ENCODE data around the gene MYO10. TPM values are rescaled to one million over a fixed set of nuclear protein-coding genes. Genes with fewer than 3 reads are reported as not detected.

Gene MYO10
- total and polyA plus RNA-seq, 2 experiments from 2014 or later: 119 to 276 TPM

DNA sequence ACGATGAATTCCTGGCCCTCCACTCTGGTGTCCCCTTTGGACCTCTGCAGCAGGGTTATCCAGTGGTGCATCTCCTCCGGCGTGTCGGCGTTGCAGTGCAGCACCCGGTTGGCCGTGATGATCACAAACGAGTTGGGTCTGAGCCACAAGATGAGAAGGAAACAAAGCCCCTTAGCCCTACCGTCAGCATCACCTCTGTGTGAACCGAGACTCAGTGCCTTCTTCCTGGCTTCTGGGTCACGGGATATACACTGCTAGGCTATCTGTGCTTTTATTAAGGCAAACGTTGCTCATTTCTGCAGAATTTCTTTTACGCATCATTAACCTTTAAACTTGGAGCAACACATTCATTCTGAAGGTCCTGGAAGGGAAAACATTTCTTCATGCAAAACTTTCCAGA lies 254.2 kb downstream of the MYO10 start:
- no peak for ATAC-seq
- Mint-ChIP-seq H3K4me1 (no peaks in the 10 kb centered on the region), H3K4me3 (no peak overlapping the region), H3K36me3 (ENCODE audit: low read depth) (peaks cover 96% of the 10 kb centered on the region), H3K27me3 (ENCODE audit: insufficient read depth, low read depth, poor library complexity) (peaks cover 10% of the 10 kb centered on the region), H3K27ac (no peak overlapping the region), H3K9me3 (no peaks in the 10 kb centered on the region)
- TF ChIP-seq CREB1 (CRISPR knock-in tag; IDR thresholded peaks at IDR 0.05; ENCODE audit: low read depth) (no peak), EZH2 (IDR thresholded peaks at IDR 0.05; ENCODE audit: low read depth, unreplicated experiment) (no peak), ZNF114 (CRISPR knock-in tag; IDR thresholded peaks at IDR 0.05) (no peak), JUNB (IDR thresholded peaks at IDR 0.05; ENCODE audit: unreplicated experiment) (no peak), STAT1 (IDR thresholded peaks at IDR 0.05; ENCODE audit: unreplicated experiment) (no peak)
- TF ChIP-seq, protein P1, sequence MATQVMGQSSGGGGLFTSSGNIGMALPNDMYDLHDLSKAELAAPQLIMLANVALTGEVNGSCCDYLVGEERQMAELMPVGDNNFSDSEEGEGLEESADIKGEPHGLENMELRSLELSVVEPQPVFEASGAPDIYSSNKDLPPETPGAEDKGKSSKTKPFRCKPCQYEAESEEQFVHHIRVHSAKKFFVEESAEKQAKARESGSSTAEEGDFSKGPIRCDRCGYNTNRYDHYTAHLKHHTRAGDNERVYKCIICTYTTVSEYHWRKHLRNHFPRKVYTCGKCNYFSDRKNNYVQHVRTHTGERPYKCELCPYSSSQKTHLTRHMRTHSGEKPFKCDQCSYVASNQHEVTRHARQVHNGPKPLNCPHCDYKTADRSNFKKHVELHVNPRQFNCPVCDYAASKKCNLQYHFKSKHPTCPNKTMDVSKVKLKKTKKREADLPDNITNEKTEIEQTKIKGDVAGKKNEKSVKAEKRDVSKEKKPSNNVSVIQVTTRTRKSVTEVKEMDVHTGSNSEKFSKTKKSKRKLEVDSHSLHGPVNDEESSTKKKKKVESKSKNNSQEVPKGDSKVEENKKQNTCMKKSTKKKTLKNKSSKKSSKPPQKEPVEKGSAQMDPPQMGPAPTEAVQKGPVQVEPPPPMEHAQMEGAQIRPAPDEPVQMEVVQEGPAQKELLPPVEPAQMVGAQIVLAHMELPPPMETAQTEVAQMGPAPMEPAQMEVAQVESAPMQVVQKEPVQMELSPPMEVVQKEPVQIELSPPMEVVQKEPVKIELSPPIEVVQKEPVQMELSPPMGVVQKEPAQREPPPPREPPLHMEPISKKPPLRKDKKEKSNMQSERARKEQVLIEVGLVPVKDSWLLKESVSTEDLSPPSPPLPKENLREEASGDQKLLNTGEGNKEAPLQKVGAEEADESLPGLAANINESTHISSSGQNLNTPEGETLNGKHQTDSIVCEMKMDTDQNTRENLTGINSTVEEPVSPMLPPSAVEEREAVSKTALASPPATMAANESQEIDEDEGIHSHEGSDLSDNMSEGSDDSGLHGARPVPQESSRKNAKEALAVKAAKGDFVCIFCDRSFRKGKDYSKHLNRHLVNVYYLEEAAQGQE (IDR thresholded peaks at IDR 0.05; ENCODE audit: unreplicated experiment): no peak
- TF ChIP-seq, protein P2, sequence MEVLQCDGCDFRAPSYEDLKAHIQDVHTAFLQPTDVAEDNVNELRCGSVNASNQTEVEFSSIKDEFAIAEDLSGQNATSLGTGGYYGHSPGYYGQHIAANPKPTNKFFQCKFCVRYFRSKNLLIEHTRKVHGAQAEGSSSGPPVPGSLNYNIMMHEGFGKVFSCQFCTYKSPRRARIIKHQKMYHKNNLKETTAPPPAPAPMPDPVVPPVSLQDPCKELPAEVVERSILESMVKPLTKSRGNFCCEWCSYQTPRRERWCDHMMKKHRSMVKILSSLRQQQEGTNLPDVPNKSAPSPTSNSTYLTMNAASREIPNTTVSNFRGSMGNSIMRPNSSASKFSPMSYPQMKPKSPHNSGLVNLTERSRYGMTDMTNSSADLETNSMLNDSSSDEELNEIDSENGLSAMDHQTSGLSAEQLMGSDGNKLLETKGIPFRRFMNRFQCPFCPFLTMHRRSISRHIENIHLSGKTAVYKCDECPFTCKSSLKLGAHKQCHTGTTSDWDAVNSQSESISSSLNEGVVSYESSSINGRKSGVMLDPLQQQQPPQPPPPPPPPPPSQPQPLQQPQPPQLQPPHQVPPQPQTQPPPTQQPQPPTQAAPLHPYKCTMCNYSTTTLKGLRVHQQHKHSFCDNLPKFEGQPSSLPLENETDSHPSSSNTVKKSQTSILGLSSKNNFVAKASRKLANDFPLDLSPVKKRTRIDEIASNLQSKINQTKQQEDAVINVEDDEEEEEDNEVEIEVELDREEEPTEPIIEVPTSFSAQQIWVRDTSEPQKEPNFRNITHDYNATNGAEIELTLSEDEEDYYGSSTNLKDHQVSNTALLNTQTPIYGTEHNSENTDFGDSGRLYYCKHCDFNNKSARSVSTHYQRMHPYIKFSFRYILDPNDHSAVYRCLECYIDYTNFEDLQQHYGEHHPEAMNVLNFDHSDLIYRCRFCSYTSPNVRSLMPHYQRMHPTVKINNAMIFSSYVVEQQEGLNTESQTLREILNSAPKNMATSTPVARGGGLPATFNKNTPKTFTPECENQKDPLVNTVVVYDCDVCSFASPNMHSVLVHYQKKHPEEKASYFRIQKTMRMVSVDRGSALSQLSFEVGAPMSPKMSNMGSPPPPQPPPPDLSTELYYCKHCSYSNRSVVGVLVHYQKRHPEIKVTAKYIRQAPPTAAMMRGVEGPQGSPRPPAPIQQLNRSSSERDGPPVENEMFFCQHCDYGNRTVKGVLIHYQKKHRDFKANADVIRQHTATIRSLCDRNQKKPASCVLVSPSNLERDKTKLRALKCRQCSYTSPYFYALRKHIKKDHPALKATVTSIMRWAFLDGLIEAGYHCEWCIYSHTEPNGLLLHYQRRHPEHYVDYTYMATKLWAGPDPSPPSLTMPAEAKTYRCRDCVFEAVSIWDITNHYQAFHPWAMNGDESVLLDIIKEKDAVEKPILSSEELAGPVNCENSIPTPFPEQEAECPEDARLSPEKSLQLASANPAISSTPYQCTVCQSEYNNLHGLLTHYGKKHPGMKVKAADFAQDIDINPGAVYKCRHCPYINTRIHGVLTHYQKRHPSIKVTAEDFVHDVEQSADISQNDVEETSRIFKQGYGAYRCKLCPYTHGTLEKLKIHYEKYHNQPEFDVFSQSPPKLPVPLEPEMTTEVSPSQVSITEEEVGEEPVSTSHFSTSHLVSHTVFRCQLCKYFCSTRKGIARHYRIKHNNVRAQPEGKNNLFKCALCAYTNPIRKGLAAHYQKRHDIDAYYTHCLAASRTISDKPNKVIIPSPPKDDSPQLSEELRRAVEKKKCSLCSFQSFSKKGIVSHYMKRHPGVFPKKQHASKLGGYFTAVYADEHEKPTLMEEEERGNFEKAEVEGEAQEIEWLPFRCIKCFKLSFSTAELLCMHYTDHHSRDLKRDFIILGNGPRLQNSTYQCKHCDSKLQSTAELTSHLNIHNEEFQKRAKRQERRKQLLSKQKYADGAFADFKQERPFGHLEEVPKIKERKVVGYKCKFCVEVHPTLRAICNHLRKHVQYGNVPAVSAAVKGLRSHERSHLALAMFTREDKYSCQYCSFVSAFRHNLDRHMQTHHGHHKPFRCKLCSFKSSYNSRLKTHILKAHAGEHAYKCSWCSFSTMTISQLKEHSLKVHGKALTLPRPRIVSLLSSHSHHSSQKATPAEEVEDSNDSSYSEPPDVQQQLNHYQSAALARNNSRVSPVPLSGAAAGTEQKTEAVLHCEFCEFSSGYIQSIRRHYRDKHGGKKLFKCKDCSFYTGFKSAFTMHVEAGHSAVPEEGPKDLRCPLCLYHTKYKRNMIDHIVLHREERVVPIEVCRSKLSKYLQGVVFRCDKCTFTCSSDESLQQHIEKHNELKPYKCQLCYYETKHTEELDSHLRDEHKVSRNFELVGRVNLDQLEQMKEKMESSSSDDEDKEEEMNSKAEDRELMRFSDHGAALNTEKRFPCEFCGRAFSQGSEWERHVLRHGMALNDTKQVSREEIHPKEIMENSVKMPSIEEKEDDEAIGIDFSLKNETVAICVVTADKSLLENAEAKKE (CRISPR knock-in tag; IDR thresholded peaks at IDR 0.05): no peak
- TF ChIP-seq, protein P3, sequence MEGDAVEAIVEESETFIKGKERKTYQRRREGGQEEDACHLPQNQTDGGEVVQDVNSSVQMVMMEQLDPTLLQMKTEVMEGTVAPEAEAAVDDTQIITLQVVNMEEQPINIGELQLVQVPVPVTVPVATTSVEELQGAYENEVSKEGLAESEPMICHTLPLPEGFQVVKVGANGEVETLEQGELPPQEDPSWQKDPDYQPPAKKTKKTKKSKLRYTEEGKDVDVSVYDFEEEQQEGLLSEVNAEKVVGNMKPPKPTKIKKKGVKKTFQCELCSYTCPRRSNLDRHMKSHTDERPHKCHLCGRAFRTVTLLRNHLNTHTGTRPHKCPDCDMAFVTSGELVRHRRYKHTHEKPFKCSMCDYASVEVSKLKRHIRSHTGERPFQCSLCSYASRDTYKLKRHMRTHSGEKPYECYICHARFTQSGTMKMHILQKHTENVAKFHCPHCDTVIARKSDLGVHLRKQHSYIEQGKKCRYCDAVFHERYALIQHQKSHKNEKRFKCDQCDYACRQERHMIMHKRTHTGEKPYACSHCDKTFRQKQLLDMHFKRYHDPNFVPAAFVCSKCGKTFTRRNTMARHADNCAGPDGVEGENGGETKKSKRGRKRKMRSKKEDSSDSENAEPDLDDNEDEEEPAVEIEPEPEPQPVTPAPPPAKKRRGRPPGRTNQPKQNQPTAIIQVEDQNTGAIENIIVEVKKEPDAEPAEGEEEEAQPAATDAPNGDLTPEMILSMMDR (conservative IDR thresholded peaks at IDR 0.05; ENCODE audit: low read depth in 2 of 2): no peak
- no peak for DNase-seq (ENCODE audit: low spot score)
- no peaks in the 10 kb centered on the region for H3K27me3 ChIP-seq (ENCODE audit: insufficient read depth)
- H3K27ac ChIP-seq (ENCODE audit: low read depth): 0 out of 2 replicates have a peak overlapping the region, but pooled peaks have one; percentile 50
- H3K4me3 ChIP-seq: no peak overlapping the region
- peaks cover 17% of the 10 kb centered on the region; the same call in 1 of the 2 replicates for H3K79me2 ChIP-seq (replicated peaks; ENCODE audit: insufficient read depth)
- no peaks in the 10 kb centered on the region for H3K9me2 ChIP-seq (ENCODE audit: insufficient read depth)
- no peak overlapping the region for H3K4me2 ChIP-seq
- H3F3A ChIP-seq (replicated peaks; ENCODE audit: low read depth): peaks cover 7% of the 10 kb centered on the region; the same call in 1 of the 2 replicates
- no peak overlapping the region for H2AFZ ChIP-seq
- no peaks in the 10 kb centered on the region for H3K4me1 ChIP-seq (ENCODE audit: insufficient read depth)
- peaks cover 14% of the 10 kb centered on the region for H4K20me1 ChIP-seq (replicated peaks; ENCODE audit: insufficient read depth)
- peaks cover 95% of the 10 kb centered on the region for H3K36me3 ChIP-seq (ENCODE audit: insufficient read depth)

Measured in GM23338 (cell line).